ENCODE data around the gene ST3GAL3.

Gene ST3GAL3

GRCh38 chr1:43851561-43852338 is 144.4 kb downstream of the ST3GAL3 start:
- DNase-seq (ENCODE audit: low read depth): no peak

GRCh38 chr1:43853161-43853921 is 146.0 kb downstream of the ST3GAL3 start:
- DNase-seq (ENCODE audit: low read depth): peak; percentile 20

GRCh38 chr1:43854473-43854872 is 147.1 kb downstream of the ST3GAL3 start:
- no peak for DNase-seq (ENCODE audit: low read depth)

- DNase-seq (ENCODE audit: low read depth): no peak
Measured at GRCh38 chr1:43856188-43856587, 148.9 kb downstream of the ST3GAL3 start.

DNA sequence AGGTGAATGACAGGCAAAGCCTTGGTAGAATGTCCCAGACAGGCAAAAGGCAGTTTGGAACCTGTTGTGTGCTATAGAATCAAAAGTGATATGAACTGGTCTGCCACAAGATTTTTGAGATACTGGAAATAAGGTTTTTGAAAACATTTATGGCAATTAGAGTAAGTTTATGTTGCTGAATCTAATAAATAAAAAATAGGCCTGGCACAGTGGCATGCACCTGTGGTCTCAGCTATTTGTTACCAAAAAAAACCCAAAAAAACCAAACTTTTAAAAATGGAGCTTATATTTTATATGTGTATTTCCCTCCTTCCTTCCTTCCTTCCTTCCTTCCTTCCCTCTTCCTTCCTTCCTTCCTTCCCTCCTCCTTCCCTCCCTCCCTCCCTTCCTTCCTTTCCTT is 149.8 kb downstream of the ST3GAL3 start:
- no peak for DNase-seq (ENCODE audit: low read depth)

DNA sequence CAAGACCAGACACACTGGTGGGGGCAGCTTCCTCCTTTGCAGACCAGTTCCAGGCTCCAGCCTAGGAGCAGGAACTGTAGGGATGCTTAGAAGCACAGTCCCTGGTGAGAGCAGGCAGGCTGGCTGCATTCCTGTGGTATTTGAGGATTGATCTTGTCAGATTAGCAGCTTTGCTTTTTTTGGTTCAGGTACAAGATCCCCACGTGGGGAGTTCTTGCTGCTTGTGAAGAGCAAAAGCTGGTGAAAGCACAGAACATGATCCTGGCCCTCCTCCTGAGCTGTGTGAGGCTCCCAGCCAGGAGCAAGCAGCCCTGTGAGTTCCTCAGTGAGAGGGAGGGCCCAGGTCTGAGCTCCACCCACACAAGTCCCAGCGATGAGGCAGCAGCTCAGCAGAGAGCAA is 151.0 kb downstream of the ST3GAL3 start:
- no peak for DNase-seq (ENCODE audit: low read depth)

DNA sequence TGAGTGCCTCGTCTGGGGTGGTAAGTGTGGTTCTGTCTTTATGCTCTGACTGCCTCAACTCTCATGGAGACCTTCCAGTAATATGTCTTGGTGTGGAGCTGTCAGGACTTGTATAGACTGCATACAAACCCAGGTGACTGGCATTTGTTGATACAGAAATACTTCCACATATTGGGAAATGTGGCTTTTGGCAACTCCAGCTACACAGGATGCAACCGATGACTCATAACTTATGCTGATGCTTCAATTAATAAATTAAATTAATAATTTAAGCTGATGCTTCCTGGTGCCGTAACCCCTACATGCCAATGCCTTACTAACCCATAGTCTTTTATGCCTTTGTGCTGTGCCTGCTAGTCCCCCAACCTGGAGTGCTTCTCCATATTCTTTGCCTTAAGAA is 154.0 kb downstream of the ST3GAL3 start:
- no peak for DNase-seq (ENCODE audit: low read depth)

DNA sequence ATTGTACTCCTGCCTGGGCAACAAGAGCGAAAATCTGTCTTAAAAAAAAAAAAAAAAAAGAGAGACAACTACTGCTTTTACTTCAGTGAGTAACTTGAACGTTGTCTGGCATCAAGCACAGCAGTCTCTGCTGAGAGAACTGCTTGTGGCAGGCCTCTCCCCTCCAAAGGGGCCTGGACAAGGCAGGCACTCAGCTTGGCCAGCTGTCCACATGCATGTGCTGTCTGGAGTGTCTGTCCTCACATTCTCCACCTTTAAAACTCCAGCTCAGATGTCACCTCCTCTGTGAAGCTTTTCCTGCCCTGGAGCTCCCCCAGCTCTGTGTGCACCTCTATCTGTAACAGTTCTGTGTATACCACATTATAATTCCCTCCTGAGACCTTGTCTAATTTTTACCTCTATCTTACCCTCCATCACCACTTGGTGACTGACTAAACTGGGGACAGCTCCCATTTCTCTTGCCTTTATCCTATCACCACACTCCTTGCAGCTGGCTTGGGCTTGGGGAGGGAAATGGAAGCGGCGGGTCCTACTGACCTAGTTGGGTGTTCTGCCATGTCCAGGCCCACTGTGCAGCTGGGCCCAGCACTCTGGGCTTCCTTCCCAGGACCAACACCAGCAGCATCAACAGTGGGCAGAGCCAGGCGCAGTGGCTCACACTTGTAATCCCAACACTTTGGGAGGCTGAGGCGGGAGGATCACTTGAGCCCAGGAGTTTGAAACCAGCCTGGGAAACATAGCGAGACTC is 154.8 kb downstream of the ST3GAL3 start:
- no peak for DNase-seq (ENCODE audit: low read depth)

DNA sequence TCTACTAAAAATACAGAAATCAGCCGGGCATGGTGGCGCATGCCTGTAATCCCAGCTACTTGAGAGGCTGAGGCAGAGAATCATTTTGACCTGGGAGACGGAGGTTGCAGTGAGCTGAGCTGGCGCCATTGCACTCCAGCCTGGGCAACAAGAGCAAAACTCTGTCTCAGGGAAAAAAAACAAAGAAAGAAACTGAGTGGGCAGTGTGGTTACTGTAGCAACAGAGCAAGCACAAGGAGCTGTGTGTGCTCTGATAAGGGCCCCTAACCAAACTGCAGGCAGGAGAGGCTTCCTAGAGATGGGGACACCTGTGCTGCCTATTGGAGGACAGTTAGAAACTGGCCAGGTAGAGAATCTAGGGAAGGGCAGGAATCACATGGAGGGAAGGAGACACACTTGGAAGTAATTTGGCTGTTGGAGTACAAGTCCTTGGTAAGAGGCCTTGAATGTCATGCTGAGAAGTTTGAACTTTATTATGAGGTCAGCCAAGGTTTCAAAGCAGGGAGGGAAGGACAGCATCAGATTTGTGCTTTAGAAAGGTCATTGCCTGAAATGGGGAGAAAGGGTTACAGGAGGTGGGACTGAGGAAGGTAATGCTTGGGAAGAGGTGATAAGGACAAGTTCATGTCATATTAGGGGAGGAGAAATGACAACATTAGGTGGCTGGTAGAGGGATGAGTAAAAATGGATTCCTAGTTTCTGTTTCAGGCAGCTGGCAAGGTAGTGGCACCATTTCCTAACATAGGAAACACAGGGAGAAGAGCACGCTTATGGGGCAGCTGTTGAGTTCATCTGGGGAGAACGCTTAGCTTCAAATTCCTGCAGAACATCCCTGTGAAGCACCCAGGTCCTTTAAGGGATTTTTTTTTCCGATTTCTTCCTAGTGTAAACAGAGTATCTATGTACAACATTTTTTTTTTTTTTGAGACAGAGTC is 157.0 kb downstream of the ST3GAL3 start:
- DNase-seq (ENCODE audit: low read depth): no peak

DNA sequence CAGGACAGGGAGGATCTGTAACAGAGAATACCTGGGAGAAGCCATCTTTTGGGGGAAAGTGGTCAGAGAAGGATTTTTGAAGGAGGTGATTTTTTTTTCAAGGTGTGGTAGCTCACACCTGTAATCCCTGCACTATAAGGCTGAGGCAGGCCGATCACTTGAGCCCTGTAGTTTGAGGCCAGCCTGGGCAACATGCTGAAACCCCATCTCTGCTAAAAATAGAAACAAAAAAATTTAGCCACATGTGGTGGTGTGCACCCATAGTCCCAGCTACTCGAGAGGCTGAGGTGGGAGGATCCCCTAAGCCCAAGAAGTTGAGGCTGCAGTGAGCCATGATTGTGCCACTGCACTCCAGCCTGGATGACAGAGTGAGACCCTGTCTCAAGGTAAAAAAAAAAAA is 158.9 kb downstream of the ST3GAL3 start:
- no peak for DNase-seq (ENCODE audit: low read depth)

GRCh38 chr1:43867976-43868740 is 160.8 kb downstream of the ST3GAL3 start:
- no peak for DNase-seq (ENCODE audit: low read depth)

DNA sequence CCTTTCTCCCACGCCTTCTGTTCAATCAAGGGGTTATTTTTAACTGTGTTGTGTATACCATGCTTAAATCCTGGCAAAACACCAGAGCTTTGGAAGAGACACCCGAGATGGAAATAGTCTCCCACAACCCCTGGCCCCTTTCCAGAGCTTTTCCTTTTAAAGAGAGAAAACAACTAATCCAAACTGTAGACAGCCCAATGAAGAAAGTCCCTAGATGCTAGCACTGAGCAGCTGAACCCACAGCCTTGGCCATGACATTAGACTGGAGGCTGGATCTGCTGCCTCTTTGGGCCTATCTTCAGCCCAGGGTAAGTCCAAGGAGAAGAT is 161.4 kb downstream of the ST3GAL3 start:
- no peak for DNase-seq (ENCODE audit: low read depth)

DNA sequence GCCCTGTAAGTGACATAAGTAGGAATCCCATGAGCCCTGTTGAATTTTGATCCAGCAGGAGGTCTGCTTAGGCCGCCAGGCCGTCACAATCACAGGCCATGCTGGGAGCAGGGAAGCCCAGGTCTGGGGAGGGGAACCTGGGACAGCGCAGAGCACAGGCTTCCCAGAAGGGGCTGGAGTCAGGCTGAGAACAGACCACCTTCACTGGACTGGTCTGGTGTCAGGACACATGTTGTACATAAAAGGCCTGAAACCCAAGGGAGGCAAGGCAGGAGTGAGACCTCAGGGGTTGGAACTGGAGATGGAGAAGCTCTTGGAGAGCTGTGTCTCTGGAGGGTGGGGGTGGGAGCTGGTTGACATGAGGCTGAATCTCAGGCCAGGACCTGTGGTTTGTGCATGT is 163.0 kb downstream of the ST3GAL3 start:
- DNase-seq (ENCODE audit: low read depth): no peak

- DNase-seq (ENCODE audit: low read depth): no peak
Measured at GRCh38 chr1:43871181-43871910, 164.0 kb downstream of the ST3GAL3 start.

DNA sequence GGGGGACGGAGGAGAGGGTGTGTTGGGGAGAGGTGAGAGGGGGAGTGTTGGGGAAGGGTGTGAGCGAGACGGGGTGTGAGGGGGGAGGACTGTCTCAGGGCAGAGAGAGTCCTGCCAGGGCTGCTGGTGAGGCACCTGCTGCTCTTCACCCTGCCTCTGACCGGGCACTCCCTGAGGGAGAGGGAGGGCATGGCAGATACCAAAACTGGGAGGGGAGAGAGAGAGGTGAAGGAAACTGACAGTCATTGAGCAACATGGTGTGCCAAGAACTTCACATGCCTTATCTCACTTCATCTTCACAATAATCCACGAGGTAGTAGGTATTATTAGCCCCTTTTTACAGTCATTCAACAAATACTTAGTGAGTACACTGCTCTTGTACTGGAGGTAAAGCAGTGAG is 164.9 kb downstream of the ST3GAL3 start:
- DNase-seq (ENCODE audit: low read depth): no peak

- no peak for DNase-seq (ENCODE audit: low read depth)
Measured at GRCh38 chr1:43873851-43874250, 166.5 kb downstream of the ST3GAL3 start.

GRCh38 chr1:43874716-43875115 is 167.4 kb downstream of the ST3GAL3 start:
- no peak for DNase-seq (ENCODE audit: low read depth)

DNA sequence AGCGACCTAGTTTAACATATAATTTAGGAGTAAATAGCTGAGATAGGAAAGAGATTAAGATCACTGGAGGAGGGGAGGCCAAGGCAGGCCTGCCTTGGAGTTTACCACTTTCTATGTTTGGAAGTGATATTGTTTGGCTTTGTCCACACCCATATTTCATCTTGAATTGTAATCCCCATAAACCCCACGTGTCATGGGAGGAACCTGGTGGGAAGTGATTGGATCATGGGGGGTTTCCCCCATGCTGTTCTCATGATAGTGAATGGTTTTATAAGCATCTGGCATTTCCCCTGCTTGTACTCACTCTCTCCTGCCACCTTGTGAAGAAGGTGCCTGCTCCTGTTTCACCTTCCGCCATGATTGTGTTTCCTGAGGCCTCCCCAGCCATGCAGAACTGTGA is 168.0 kb downstream of the ST3GAL3 start:
- no peak for DNase-seq (ENCODE audit: low read depth)

- no peak for DNase-seq (ENCODE audit: low read depth)
Measured at GRCh38 chr1:43877101-43877500, 169.8 kb downstream of the ST3GAL3 start.

- no peak for DNase-seq (ENCODE audit: low read depth)
Measured at GRCh38 chr1:43878440-43878839, 171.1 kb downstream of the ST3GAL3 start.
